K562 (cell line): Measurements from ENCODE around the gene SLC66A3.

ENCODE experiments used
- YY1 ChIP-seq, 3 experiments: IDR thresholded peaks; 2 replicates each; pipeline ENCODE4 v1.6.1; 2011; ENCODE audit warnings: low read length in 2 of 3, mild to moderate bottlenecking in 2 of 3, moderate library complexity in 2 of 3, borderline replicate concordance in 1 of 3, control low read depth in 1 of 3, low read depth in 1 of 3; ENCODE audit not compliant: insufficient read depth in 3 of 3, insufficient replicate concordance in 2 of 3, control insufficient read depth in 1 of 3, insufficient read length in 1 of 3; ENCODE audit errors: extremely low read depth in 1 of 3
- TF ChIP-seq, protein P1 (sequence below): sonication (generic); formaldehyde crosslinking; IDR thresholded peaks from 2 replicates; pipeline ENCODE4 v1.8.0; 2023; ENCODE audit warnings: mild to moderate bottlenecking, missing genetic modification reagents
- TF ChIP-seq, protein P2 (sequence below): sonication (generic); formaldehyde crosslinking; IDR thresholded peaks from 2 replicates; pipeline ENCODE4 v1.8.1; 2023; ENCODE audit warnings: mild to moderate bottlenecking, missing genetic modification reagents
- TF ChIP-seq, protein P3 (sequence below): fragments of 450-650 bp; conservative IDR thresholded peaks from 2 replicates; pipeline ENCODE4 v1.6.1; 2016; ENCODE audit warnings: missing genetic modification characterization, low read depth, mild to moderate bottlenecking, control low read depth, missing compliant biosample characterization
- TF ChIP-seq, protein P4 (sequence below): fragments of 250-450 bp; sonication (Bioruptor Pico); IDR thresholded peaks from 2 replicates; pipeline ENCODE4 v1.5.0; 2020; ENCODE audit warnings: mild to moderate bottlenecking

DNA sequence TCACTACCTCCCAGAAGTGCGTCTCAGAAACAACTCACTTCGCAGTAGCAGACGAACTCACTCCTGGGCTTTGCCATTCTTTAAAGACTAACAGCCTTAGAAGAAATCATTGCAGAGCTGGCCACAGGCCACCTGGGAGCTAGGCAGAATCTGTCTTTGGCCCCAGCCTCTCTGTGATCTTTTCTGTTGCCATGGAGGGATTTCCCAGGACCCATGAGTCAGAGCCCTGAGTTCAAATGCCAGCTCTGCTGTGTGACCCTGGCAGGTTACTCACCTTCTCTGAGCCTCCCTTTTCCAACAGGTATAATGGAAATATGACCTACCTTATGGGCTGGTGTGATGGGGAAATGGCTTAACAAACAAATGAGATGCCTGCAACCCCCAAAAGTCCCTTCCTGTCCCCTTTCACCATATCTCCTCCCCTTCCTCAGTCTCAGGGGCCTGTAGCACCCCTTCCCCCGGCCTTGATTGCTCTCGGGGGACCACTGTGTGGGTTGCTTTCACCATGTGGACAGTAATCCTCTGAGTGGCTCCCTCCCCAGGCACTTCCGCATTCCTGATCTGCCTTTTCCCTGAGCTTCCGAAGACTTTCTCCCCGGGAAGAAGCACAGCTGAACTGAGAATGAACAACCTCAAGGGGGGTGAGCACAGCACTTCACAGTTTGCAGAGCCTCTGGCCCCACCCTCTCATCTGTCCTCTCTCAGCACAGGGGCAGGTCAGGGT lies 34.0 kb upstream of the SLC66A3 start:
- TF ChIP-seq YY1 (IDR thresholded peaks at IDR 0.05; ENCODE audit: borderline replicate concordance in 1 of 3, control insufficient read depth in 1 of 3, extremely low read depth in 1 of 3, insufficient read depth in 3 of 3, insufficient read length in 1 of 3, insufficient replicate concordance in 2 of 3, low read depth in 1 of 3, low read length in 2 of 3) = no peak
- TF ChIP-seq, protein P1, sequence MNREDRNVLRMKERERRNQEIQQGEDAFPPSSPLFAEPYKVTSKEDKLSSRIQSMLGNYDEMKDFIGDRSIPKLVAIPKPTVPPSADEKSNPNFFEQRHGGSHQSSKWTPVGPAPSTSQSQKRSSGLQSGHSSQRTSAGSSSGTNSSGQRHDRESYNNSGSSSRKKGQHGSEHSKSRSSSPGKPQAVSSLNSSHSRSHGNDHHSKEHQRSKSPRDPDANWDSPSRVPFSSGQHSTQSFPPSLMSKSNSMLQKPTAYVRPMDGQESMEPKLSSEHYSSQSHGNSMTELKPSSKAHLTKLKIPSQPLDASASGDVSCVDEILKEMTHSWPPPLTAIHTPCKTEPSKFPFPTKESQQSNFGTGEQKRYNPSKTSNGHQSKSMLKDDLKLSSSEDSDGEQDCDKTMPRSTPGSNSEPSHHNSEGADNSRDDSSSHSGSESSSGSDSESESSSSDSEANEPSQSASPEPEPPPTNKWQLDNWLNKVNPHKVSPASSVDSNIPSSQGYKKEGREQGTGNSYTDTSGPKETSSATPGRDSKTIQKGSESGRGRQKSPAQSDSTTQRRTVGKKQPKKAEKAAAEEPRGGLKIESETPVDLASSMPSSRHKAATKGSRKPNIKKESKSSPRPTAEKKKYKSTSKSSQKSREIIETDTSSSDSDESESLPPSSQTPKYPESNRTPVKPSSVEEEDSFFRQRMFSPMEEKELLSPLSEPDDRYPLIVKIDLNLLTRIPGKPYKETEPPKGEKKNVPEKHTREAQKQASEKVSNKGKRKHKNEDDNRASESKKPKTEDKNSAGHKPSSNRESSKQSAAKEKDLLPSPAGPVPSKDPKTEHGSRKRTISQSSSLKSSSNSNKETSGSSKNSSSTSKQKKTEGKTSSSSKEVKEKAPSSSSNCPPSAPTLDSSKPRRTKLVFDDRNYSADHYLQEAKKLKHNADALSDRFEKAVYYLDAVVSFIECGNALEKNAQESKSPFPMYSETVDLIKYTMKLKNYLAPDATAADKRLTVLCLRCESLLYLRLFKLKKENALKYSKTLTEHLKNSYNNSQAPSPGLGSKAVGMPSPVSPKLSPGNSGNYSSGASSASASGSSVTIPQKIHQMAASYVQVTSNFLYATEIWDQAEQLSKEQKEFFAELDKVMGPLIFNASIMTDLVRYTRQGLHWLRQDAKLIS (CRISPR knock-in tag) = no peak
- TF ChIP-seq, protein P2, sequence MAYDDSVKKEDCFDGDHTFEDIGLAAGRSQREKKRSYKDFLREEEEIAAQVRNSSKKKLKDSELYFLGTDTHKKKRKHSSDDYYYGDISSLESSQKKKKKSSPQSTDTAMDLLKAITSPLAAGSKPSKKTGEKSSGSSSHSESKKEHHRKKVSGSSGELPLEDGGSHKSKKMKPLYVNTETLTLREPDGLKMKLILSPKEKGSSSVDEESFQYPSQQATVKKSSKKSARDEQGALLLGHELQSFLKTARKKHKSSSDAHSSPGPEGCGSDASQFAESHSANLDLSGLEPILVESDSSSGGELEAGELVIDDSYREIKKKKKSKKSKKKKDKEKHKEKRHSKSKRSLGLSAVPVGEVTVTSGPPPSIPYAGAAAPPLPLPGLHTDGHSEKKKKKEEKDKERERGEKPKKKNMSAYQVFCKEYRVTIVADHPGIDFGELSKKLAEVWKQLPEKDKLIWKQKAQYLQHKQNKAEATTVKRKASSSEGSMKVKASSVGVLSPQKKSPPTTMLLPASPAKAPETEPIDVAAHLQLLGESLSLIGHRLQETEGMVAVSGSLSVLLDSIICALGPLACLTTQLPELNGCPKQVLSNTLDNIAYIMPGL = no peak
- TF ChIP-seq, protein P3, sequence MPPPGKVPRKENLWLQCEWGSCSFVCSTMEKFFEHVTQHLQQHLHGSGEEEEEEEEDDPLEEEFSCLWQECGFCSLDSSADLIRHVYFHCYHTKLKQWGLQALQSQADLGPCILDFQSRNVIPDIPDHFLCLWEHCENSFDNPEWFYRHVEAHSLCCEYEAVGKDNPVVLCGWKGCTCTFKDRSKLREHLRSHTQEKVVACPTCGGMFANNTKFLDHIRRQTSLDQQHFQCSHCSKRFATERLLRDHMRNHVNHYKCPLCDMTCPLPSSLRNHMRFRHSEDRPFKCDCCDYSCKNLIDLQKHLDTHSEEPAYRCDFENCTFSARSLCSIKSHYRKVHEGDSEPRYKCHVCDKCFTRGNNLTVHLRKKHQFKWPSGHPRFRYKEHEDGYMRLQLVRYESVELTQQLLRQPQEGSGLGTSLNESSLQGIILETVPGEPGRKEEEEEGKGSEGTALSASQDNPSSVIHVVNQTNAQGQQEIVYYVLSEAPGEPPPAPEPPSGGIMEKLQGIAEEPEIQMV (tag) = no peak
- TF ChIP-seq, protein P4, sequence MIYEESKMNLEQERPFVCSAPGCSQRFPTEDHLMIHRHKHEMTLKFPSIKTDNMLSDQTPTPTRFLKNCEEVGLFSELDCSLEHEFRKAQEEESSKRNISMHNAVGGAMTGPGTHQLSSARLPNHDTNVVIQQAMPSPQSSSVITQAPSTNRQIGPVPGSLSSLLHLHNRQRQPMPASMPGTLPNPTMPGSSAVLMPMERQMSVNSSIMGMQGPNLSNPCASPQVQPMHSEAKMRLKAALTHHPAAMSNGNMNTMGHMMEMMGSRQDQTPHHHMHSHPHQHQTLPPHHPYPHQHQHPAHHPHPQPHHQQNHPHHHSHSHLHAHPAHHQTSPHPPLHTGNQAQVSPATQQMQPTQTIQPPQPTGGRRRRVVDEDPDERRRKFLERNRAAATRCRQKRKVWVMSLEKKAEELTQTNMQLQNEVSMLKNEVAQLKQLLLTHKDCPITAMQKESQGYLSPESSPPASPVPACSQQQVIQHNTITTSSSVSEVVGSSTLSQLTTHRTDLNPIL (CRISPR knock-in tag) = no peak
